Measurements from ENCODE around the gene BPTF. TPM values are rescaled to one million over a fixed set of nuclear protein-coding genes. Genes with fewer than 3 reads are reported as not detected.
"Not testable (repeated sequence)": the region's sequence is repeated elsewhere in the genome, so short reads cannot be mapped to it uniquely, and the experiment has no call there.

The BPTF gene
- total and polyA plus RNA-seq, 4 experiments from 2014 or later, result 2.4 to 187 (median 106) TPM

- peaks cover 26 to 54% (median 38%) of the 10 kb centered on the region in 4 donors for H3K4me1 Mint-ChIP-seq
- not testable (repeated sequence) for H3K9me3 Mint-ChIP-seq; H3K27me3 Mint-ChIP-seq; H3K27me3 ChIP-seq (ENCODE audit: insufficient read depth, low read length); H3K9me3 ChIP-seq (ENCODE audit: control insufficient read depth in 1 of 2, low read length in 2 of 2); H3K36me3 ChIP-seq (ENCODE audit: insufficient read depth, low read length)
- POLR2A ChIA-PET (ENCODE audit: partially characterized antibody), result interaction anchor here (0.8 to 2.5 kb wide), 6 partner anchors 30 to 447 kb away, joined by 3 to 12 read pairs (median 5); partner anchors contain the start of gene NOL11
- peak; percentile 67 to 86 (median 72) for DNase-seq
- peaks cover 0 to 11% of the 10 kb centered on the region in 2 donors for H3K36me3 Mint-ChIP-seq
- CTCF ChIA-PET (ENCODE audit: partially characterized antibody), result interaction anchor here (1.0 to 1.5 kb wide), 2 partner anchors 16 to 28 kb away, joined by 3 to 4 read pairs; no protein-coding TSS in a partner anchor
- Histone ChIP-seq H3K27ac (ENCODE audit: low read depth, low read length) (peak overlapping the region; percentile 46), H3K4me3 (ENCODE audit: low read length in 2 of 2) (peak overlapping the region; percentile 29 to 75), H3K4me1 (ENCODE audit: insufficient read depth, low read length) (peaks cover 48% of the 10 kb centered on the region)
- peak overlapping the region; percentile 91 to 100 (median 95) for H3K4me3 Mint-ChIP-seq
- peak overlapping the region; percentile 96 to 99 (median 98) for H3K27ac Mint-ChIP-seq
- intact Hi-C loops (cut with micrococcal nuclease), result loop anchor here (1.0 to 5.0 kb wide), 3 partner anchors 35 to 449 kb away; partner anchors contain the start of genes NOL11 and PITPNC1
Observed at GRCh38 chr17:67825627-67826601, 611 bp downstream of the BPTF start.

- H3K36me3 ChIP-seq (ENCODE audit: insufficient read depth, low read length), result no peaks in the 10 kb centered on the region
- Mint-ChIP-seq H3K9me3 (no peaks in the 10 kb centered on the region), H3K4me1 (peaks cover 43 to 76% (median 57%) of the 10 kb centered on the region in 4 donors), H3K4me3 (peak overlapping the region; percentile 57 to 95 (median 82)), H3K27ac (peak overlapping the region in 5 of 7 donors; percentile 22 to 75 (median 55)), H3K27me3 (peaks cover 0 to 3% of the 10 kb centered on the region in 2 donors), H3K36me3 (peaks cover 0 to 15% of the 10 kb centered on the region in 2 donors)
- ChIA-PET POLR2A (ENCODE audit: partially characterized antibody) (no interaction called here), CTCF (ENCODE audit: partially characterized antibody) (no interaction called here)
- no peak overlapping the region for H3K27ac ChIP-seq (ENCODE audit: low read depth, low read length)
- H3K4me3 ChIP-seq (ENCODE audit: low read length in 2 of 2), result no peak overlapping the region
- no peaks in the 10 kb centered on the region for H3K9me3 ChIP-seq (ENCODE audit: control insufficient read depth in 1 of 2, low read length in 2 of 2)
- peak; percentile 3 to 62 (median 11) for DNase-seq
- peaks cover 67% of the 10 kb centered on the region for H3K4me1 ChIP-seq (ENCODE audit: insufficient read depth, low read length)
- intact Hi-C loops (cut with micrococcal nuclease), result loop anchor here (5.0 kb wide), 1 partner anchor 452 kb away; the partner anchor contains the start of gene PITPNC1
- no peaks in the 10 kb centered on the region for H3K27me3 ChIP-seq (ENCODE audit: insufficient read depth, low read length)
Observed at GRCh38 chr17:67829331-67829730, 4.0 kb downstream of the BPTF start.

GRCh38 chr17:67830440-67830839 lies 5.1 kb downstream of the BPTF start:
- Mint-ChIP-seq H3K4me3 (peak overlapping the region in 6 of 8 donors; percentile 9 to 76 (median 33)), H3K27ac (peak overlapping the region in 1 of 7 donors; percentile 8)
- CTCF ChIA-PET (ENCODE audit: partially characterized antibody), result no interaction called here

GRCh38 chr17:67831268-67831667 lies 6.0 kb downstream of the BPTF start:
- H3K27me3 Mint-ChIP-seq, result no peaks in the 10 kb centered on the region
- ChIA-PET CTCF (ENCODE audit: partially characterized antibody) (no interaction called here), POLR2A (ENCODE audit: partially characterized antibody) (no interaction called here)
- DNase-seq, result no peak
- intact Hi-C loops (cut with micrococcal nuclease), result no loop called here
- no peak overlapping the region for H3K4me3 ChIP-seq (ENCODE audit: low read length in 2 of 2)
- H3K4me3 Mint-ChIP-seq, result peak overlapping the region in 6 of 8 donors; percentile 2 to 79 (median 32)
- H3K36me3 ChIP-seq (ENCODE audit: insufficient read depth, low read length), result no peaks in the 10 kb centered on the region
- peaks cover 80% of the 10 kb centered on the region for H3K4me1 ChIP-seq (ENCODE audit: insufficient read depth, low read length)
- no peaks in the 10 kb centered on the region for H3K27me3 ChIP-seq (ENCODE audit: insufficient read depth, low read length)
- peaks cover 0 to 12% of the 10 kb centered on the region in 2 donors for H3K36me3 Mint-ChIP-seq
- H3K9me3 ChIP-seq (ENCODE audit: control insufficient read depth in 1 of 2, low read length in 2 of 2), result no peaks in the 10 kb centered on the region
- peaks cover 55 to 86% (median 72%) of the 10 kb centered on the region in 4 donors for H3K4me1 Mint-ChIP-seq
- H3K27ac ChIP-seq (ENCODE audit: low read depth, low read length), result no peak overlapping the region
- H3K27ac Mint-ChIP-seq, result peak overlapping the region in 3 of 7 donors; percentile 30 to 61 (median 43)
- H3K9me3 Mint-ChIP-seq, result no peaks in the 10 kb centered on the region

More at GRCh38 chr17:67830440-67830839, 5.1 kb downstream of the BPTF start:
- Mint-ChIP-seq H3K27me3 (no peaks in the 10 kb centered on the region), H3K36me3 (peaks cover 0 to 15% of the 10 kb centered on the region in 2 donors), H3K4me1 (peaks cover 49 to 82% (median 65%) of the 10 kb centered on the region in 4 donors), H3K9me3 (no peaks in the 10 kb centered on the region)
- Histone ChIP-seq H3K27me3 (ENCODE audit: insufficient read depth, low read length) (no peaks in the 10 kb centered on the region), H3K9me3 (ENCODE audit: control insufficient read depth in 1 of 2, low read length in 2 of 2) (no peaks in the 10 kb centered on the region), H3K36me3 (ENCODE audit: insufficient read depth, low read length) (no peaks in the 10 kb centered on the region), H3K4me3 (ENCODE audit: low read length in 2 of 2) (no peak overlapping the region), H3K4me1 (ENCODE audit: insufficient read depth, low read length) (peaks cover 73% of the 10 kb centered on the region), H3K27ac (ENCODE audit: low read depth, low read length) (no peak overlapping the region)
- intact Hi-C loops (cut with micrococcal nuclease), result no loop called here
- DNase-seq, result no peak
- POLR2A ChIA-PET (ENCODE audit: partially characterized antibody), result no interaction called here

GRCh38 chr17:67833134-67833533 lies 7.8 kb downstream of the BPTF start:
- Histone ChIP-seq H3K27me3 (ENCODE audit: insufficient read depth, low read length) (no peaks in the 10 kb centered on the region), H3K4me1 (ENCODE audit: insufficient read depth, low read length) (peaks cover 86% of the 10 kb centered on the region), H3K9me3 (ENCODE audit: control insufficient read depth in 1 of 2, low read length in 2 of 2) (no peaks in the 10 kb centered on the region), H3K4me3 (ENCODE audit: low read length in 2 of 2) (no peak overlapping the region), H3K27ac (ENCODE audit: low read depth, low read length) (no peak overlapping the region), H3K36me3 (ENCODE audit: insufficient read depth, low read length) (no peaks in the 10 kb centered on the region)
- intact Hi-C loops (cut with micrococcal nuclease), result no loop called here
- CTCF ChIA-PET (ENCODE audit: partially characterized antibody), result interaction anchor here (0.6 to 0.7 kb wide), 2 partner anchors 563 to 668 kb away, joined by 3 to 5 read pairs; no protein-coding TSS in a partner anchor
- POLR2A ChIA-PET (ENCODE audit: partially characterized antibody), result no interaction called here
- H3K4me3 Mint-ChIP-seq, result peak overlapping the region in 4 of 8 donors; percentile 34 to 47 (median 42)
- no peaks in the 10 kb centered on the region for H3K9me3 Mint-ChIP-seq
- peaks cover 64 to 86% (median 77%) of the 10 kb centered on the region in 4 donors for H3K4me1 Mint-ChIP-seq
- no peak for DNase-seq
- H3K27ac Mint-ChIP-seq, result no peak overlapping the region
- H3K27me3 Mint-ChIP-seq, result no peaks in the 10 kb centered on the region
- peaks cover 0 to 11% of the 10 kb centered on the region in 2 donors for H3K36me3 Mint-ChIP-seq

- CTCF ChIA-PET (ENCODE audit: partially characterized antibody), result no interaction called here
- peaks cover 86% of the 10 kb centered on the region for H3K4me1 ChIP-seq (ENCODE audit: insufficient read depth, low read length)
Observed at GRCh38 chr17:67833946-67834631, 8.8 kb downstream of the BPTF start.

More at GRCh38 chr17:67833946-67834631, 8.8 kb downstream of the BPTF start:
- Mint-ChIP-seq H3K36me3 (peaks cover 0 to 11% of the 10 kb centered on the region in 2 donors), H3K9me3 (no peaks in the 10 kb centered on the region), H3K4me1 (peaks cover 61 to 80% (median 72%) of the 10 kb centered on the region in 4 donors), H3K27ac (peak overlapping the region in 2 of 7 donors; percentile 16 to 65), H3K4me3 (peak overlapping the region in 4 of 8 donors; percentile 29 to 63 (median 48)), H3K27me3 (no peaks in the 10 kb centered on the region)
- POLR2A ChIA-PET (ENCODE audit: partially characterized antibody), result no interaction called here
- H3K27me3 ChIP-seq (ENCODE audit: insufficient read depth, low read length), result no peaks in the 10 kb centered on the region
- intact Hi-C loops (cut with micrococcal nuclease), result no loop called here
- DNase-seq, result no peak
- H3K4me3 ChIP-seq (ENCODE audit: low read length in 2 of 2), result no peak overlapping the region
- no peaks in the 10 kb centered on the region for H3K9me3 ChIP-seq (ENCODE audit: control insufficient read depth in 1 of 2, low read length in 2 of 2)
- no peak overlapping the region for H3K27ac ChIP-seq (ENCODE audit: low read depth, low read length)
- H3K36me3 ChIP-seq (ENCODE audit: insufficient read depth, low read length), result no peaks in the 10 kb centered on the region
